ENCODE data around the gene COQ10A. TPM values are rescaled to one million over a fixed set of nuclear protein-coding genes. Genes with fewer than 3 reads are reported as not detected.

Gene COQ10A
- total RNA-seq, 1 donor, result 12.5 TPM

GRCh38 chr12:56288705-56289387 lies 22.1 kb downstream of the COQ10A start:
- DNase-seq (ENCODE audit: low read depth), result no peak
- H3K4me3 ChIP-seq (ENCODE audit: low read depth, low read length), result no peak overlapping the region
- TF ChIP-seq CTCF (IDR thresholded peaks at IDR 0.05; ENCODE audit: insufficient read depth, low read depth, low read length), result no peak

- no peak for TF ChIP-seq CTCF (IDR thresholded peaks at IDR 0.05; ENCODE audit: insufficient read depth, low read depth, low read length)
- no peak for DNase-seq (ENCODE audit: low read depth)
Measured at GRCh38 chr12:56293795-56294194, 27.1 kb downstream of the COQ10A start.

GRCh38 chr12:56296295-56296694 lies 29.6 kb downstream of the COQ10A start:
- TF ChIP-seq CTCF (IDR thresholded peaks at IDR 0.05; ENCODE audit: insufficient read depth, low read depth, low read length), result no peak
- peak; percentile 12 for DNase-seq (ENCODE audit: low read depth)
- no peak overlapping the region for H3K4me3 ChIP-seq (ENCODE audit: low read depth, low read length)

More at GRCh38 chr12:56293795-56294194, 27.1 kb downstream of the COQ10A start:
- no peak overlapping the region for H3K4me3 ChIP-seq (ENCODE audit: low read depth, low read length)

- no peak for TF ChIP-seq CTCF (IDR thresholded peaks at IDR 0.05; ENCODE audit: insufficient read depth, low read depth, low read length)
- DNase-seq (ENCODE audit: low read depth), result no peak
- H3K4me3 ChIP-seq (ENCODE audit: low read depth, low read length), result no peak overlapping the region
Measured at GRCh38 chr12:56297400-56297799, 30.7 kb downstream of the COQ10A start.

GRCh38 chr12:56298828-56299227 lies 32.1 kb downstream of the COQ10A start:
- no peak for TF ChIP-seq CTCF (IDR thresholded peaks at IDR 0.05; ENCODE audit: insufficient read depth, low read depth, low read length)
- no peak for DNase-seq (ENCODE audit: low read depth)
- peak overlapping the region; percentile 87 for H3K4me3 ChIP-seq (ENCODE audit: low read depth, low read length)

GRCh38 chr12:56299308-56299852 lies 32.6 kb downstream of the COQ10A start:
- H3K4me3 ChIP-seq (ENCODE audit: low read depth, low read length), result peak overlapping the region; percentile 87
- TF ChIP-seq CTCF (IDR thresholded peaks at IDR 0.05; ENCODE audit: insufficient read depth, low read depth, low read length), result no peak
- peak; percentile 5 for DNase-seq (ENCODE audit: low read depth)

All from fibroblast of villous mesenchyme (primary cell).